Thyroid gland (tissue), 4 donors: ENCODE data around the gene DSP.

Experiments
- POLR2A ChIP-seq, 2 donors: fragments of 450-650 bp; IDR thresholded peaks; one replicate each; pipeline ENCODE4 v1.6.1; 2017; ENCODE audit warnings: antibody characterized with exemption in 2 of 2, mild to moderate bottlenecking in 2 of 2, moderate library complexity in 1 of 2
- TF ChIP-seq, protein P1 (sequence below), 6 experiments: fragments of 200-600 bp in 3 of 6; fragments of 450-650 bp in 3 of 6; sonication (generic) in 3 of 6; IDR thresholded peaks; one replicate each; pipeline ENCODE4 v1.5.1; 2016 to 2019; ENCODE audit warnings: antibody characterized with exemption in 6 of 6, mild to moderate bottlenecking in 2 of 6, inconsistent platforms in 1 of 6, moderate library complexity in 1 of 6

GRCh38 chr6:7557652-7558051 is 16.2 kb downstream of the DSP start:
- TF ChIP-seq, protein P1, sequence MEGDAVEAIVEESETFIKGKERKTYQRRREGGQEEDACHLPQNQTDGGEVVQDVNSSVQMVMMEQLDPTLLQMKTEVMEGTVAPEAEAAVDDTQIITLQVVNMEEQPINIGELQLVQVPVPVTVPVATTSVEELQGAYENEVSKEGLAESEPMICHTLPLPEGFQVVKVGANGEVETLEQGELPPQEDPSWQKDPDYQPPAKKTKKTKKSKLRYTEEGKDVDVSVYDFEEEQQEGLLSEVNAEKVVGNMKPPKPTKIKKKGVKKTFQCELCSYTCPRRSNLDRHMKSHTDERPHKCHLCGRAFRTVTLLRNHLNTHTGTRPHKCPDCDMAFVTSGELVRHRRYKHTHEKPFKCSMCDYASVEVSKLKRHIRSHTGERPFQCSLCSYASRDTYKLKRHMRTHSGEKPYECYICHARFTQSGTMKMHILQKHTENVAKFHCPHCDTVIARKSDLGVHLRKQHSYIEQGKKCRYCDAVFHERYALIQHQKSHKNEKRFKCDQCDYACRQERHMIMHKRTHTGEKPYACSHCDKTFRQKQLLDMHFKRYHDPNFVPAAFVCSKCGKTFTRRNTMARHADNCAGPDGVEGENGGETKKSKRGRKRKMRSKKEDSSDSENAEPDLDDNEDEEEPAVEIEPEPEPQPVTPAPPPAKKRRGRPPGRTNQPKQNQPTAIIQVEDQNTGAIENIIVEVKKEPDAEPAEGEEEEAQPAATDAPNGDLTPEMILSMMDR (IDR thresholded peaks at IDR 0.05): no peak
- no peak for TF ChIP-seq POLR2A (IDR thresholded peaks at IDR 0.05)
